Urinary bladder (tissue), 4 donors: Measurements from ENCODE around the gene CNTNAP5. TPM values are rescaled to one million over a fixed set of nuclear protein-coding genes. Genes with fewer than 3 reads are reported as not detected.

Experiments used
- DNase-seq: peaks from one replicate; pipeline ENCODE4 v3.0.0-alpha.2; 2015; ENCODE audit errors: extremely low spot score
- H3K27ac ChIP-seq: one replicate; pipeline ENCODE4 v1.5.1; 2013; ENCODE audit warnings: low read depth, mild to moderate bottlenecking, moderate library complexity
- H3K36me3 ChIP-seq: one replicate; pipeline ENCODE4 v1.6.1; 2013; ENCODE audit warnings: mild to moderate bottlenecking, moderate library complexity; ENCODE audit not compliant: insufficient read depth
- H3K4me1 ChIP-seq: one replicate; pipeline ENCODE4 v1.6.1; 2013; ENCODE audit warnings: mild to moderate bottlenecking, moderate library complexity; ENCODE audit not compliant: insufficient read depth
- H3K4me3 ChIP-seq: one replicate; pipeline ENCODE4 v1.5.1; 2013; ENCODE audit warnings: low read depth, low read length
- WGBS: extraction: QIAGEN DNeasy Blood & Tissue Kit; methylation state at CpG from one replicate; pipeline ENCODE4 v1.1.7; 2013; 5-methylcytosine and 5-hydroxymethylcytosine counted together
- polyA plus RNA-seq: library from polyadenylated mRNA; stranded (reverse); fragments of 200-250 nt; gene quantifications from one replicate; pipeline ENCODE4 v1.2.3, GENCODE V29; 2013
- total RNA-seq: library from RNA; depleted of rRNA; stranded (reverse); fragments of >200 nt; gene quantifications from one replicate; pipeline ENCODE4 v1.2.3, GENCODE V29; 2014
- donor health status: healthy with polysubstance abuse.
- donor health status: healthy.

CNTNAP5 gene
- total and polyA plus RNA-seq, 2 donors = 0.01 to 1.8 TPM

DNA sequence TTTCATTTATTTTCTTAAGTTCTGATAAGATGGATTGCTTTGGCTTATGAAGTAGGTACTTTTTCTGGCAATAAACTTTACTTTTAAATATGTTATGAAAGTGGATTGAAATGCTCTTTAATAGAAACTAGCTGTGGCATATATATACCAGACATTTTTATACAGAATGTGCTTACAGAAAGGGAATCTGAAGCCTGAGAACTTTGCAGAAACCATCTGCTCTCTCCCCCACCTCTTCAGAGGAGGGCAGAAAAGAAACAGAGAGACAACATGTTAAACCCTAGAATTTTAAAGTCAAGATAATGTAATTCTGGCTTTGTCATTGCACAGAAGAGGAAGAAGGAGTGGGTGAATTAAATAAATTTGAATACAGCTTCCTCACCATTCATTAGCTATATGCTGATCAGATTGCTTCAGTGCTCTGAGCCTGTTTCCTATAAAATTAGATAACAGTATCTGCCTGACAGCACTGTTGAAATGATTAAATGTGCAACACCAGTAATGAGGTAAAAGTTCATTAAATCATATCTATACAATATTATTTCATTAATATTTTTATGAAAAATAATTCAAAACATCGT is 247.3 kb downstream of the CNTNAP5 start:
- H3K27ac ChIP-seq = no peak overlapping the region
- 62% methylated on average over 1 of the region's 1 CpG for WGBS
- no peaks in the 10 kb centered on the region for H3K4me1 ChIP-seq
- H3K4me3 ChIP-seq = no peak overlapping the region
- H3K36me3 ChIP-seq = no peaks in the 10 kb centered on the region
- no peak for DNase-seq

GRCh38 chr2:124281541-124281940 is 256.5 kb downstream of the CNTNAP5 start:
- Histone ChIP-seq H3K36me3 (no peaks in the 10 kb centered on the region), H3K4me1 (no peaks in the 10 kb centered on the region), H3K27ac (no peak overlapping the region), H3K4me3 (no peak overlapping the region)
- WGBS = 76% methylated on average over 10 of the region's 10 CpGs
- no peak for DNase-seq

DNA sequence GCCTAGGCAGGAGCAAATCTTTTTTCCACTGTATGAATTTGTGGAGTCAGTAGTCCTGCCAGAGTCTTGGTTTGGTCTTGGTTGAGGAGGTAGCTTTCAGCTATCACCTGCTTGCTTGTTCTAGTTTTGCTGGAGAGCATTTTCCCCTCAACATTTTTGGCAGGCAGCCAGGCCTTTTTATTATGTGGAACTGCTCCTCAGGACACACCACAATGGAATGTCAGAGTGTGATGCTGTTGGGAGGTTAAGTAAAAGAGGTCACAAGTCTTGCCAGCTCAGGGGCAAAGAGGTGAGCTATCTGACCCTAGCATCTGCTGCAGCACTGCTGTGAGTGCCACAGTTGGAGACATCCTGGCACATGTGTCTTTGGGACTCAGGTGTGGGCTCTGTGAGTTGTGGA is 258.0 kb downstream of the CNTNAP5 start:
- no peaks in the 10 kb centered on the region for H3K4me1 ChIP-seq
- no peak overlapping the region for H3K4me3 ChIP-seq
- DNase-seq = peak; percentile 17
- H3K27ac ChIP-seq = no peak overlapping the region
- H3K36me3 ChIP-seq = no peaks in the 10 kb centered on the region

DNA sequence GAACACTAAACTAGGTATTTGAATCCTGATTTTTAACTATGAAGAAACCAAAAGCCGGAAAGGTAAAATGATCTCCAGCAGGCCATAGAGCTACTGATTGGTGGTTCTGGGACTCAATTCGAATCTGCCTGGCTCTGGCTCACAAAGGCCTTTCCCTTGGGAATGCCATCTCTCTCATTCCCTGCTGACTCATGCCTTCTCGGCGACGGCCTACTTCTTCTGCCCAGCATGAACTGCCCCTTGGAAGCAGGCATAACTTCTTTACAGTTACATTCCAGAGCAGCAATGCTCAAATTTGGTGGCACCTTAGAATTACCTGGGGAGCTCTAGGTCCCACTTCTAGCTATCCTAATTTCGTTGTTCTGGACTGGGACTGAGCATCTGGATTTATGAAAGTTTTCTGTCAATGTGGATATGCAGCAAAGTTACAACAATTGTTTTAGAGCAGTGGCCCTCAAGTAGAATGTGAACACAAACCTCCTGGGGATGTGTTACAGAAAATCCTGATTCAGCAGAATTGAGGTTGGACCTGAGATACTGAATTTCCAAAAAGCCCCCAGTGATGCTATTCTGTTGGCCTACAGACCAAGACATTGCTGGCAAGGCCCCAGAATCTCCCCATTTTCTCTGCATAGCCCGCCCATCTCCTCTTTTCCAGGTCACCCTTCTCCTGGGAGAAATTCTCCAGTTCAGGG is 261.1 kb downstream of the CNTNAP5 start:
- no peaks in the 10 kb centered on the region for H3K4me1 ChIP-seq
- H3K27ac ChIP-seq = no peak overlapping the region
- H3K4me3 ChIP-seq = no peak overlapping the region
- WGBS = 87% methylated on average over 7 of the region's 7 CpGs
- H3K36me3 ChIP-seq = no peaks in the 10 kb centered on the region
- DNase-seq = no peak

- no peak for DNase-seq
- Histone ChIP-seq H3K27ac (no peak overlapping the region), H3K4me1 (no peaks in the 10 kb centered on the region), H3K36me3 (no peaks in the 10 kb centered on the region), H3K4me3 (no peak overlapping the region)
- WGBS = 59% methylated on average over 1 of the region's 1 CpG
Observed at GRCh38 chr2:124289060-124289459, 264.0 kb downstream of the CNTNAP5 start.

GRCh38 chr2:124289615-124290014 is 264.5 kb downstream of the CNTNAP5 start:
- no peaks in the 10 kb centered on the region for H3K36me3 ChIP-seq
- no peaks in the 10 kb centered on the region for H3K4me1 ChIP-seq
- no peak overlapping the region for H3K4me3 ChIP-seq
- no peak for DNase-seq
- no peak overlapping the region for H3K27ac ChIP-seq
- 80% methylated on average over 1 of the region's 1 CpG for WGBS

DNA sequence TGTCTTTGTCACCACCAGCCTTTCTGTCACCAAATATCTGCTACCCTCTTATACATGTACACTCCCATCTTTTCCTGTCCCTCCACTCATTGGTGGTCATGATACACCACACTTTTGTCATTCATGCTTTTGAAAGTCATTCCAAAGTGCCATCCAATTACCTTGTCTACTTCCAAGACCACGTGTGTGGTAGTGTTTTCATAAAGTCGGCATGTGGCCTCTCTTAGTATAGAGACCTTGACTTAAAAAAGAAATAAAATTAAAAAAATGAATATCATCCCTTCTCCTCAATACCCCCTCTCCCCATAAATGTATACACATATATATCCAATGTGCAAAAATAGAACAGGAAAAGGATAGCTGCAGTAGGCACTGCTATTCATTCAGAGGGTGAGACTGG is 271.4 kb downstream of the CNTNAP5 start:
- H3K4me3 ChIP-seq = no peak overlapping the region
- 63% methylated on average over 2 of the region's 2 CpGs for WGBS
- no peak for DNase-seq
- H3K27ac ChIP-seq = no peak overlapping the region
- no peaks in the 10 kb centered on the region for H3K4me1 ChIP-seq
- no peaks in the 10 kb centered on the region for H3K36me3 ChIP-seq

- no peak overlapping the region for H3K27ac ChIP-seq
- no peaks in the 10 kb centered on the region for H3K36me3 ChIP-seq
- no peak for DNase-seq
- no peak overlapping the region for H3K4me3 ChIP-seq
- H3K4me1 ChIP-seq = no peaks in the 10 kb centered on the region
Observed at GRCh38 chr2:124301915-124302314, 276.8 kb downstream of the CNTNAP5 start.

- H3K4me3 ChIP-seq = no peak overlapping the region
- no peaks in the 10 kb centered on the region for H3K36me3 ChIP-seq
- DNase-seq = no peak
- 57% methylated on average over 1 of the region's 1 CpG for WGBS
- no peak overlapping the region for H3K27ac ChIP-seq
- H3K4me1 ChIP-seq = no peaks in the 10 kb centered on the region
Observed at GRCh38 chr2:124308319-124309062, 283.4 kb downstream of the CNTNAP5 start.

DNA sequence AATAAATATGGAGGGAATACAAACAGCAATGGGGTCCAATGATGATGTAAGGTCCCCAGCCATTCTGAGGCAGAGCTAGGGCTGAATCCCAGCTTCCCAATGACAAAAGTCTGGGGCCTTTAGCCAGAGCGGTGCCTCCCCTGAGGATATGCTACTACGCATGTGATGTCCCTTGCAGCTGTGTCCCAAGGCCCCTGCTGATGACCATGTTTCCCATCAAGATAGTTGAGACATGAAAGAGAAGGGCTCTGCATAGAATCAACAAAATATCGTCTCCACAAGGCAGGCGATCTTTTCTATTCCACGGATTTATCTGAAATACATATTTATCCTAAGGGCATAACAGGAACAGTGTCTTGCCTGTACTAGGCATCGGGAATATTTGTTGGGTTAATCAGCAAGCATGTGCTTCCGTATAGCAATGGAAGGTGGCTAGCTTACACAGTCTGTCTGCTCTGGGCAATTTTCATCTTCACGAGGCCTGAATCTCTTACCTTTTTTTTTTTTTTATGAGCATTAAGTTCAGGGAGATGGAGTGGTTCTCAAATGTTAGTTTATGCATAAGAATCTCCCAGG is 284.6 kb downstream of the CNTNAP5 start:
- no peaks in the 10 kb centered on the region for H3K36me3 ChIP-seq
- no peak overlapping the region for H3K27ac ChIP-seq
- DNase-seq = no peak
- H3K4me1 ChIP-seq = no peaks in the 10 kb centered on the region
- no peak overlapping the region for H3K4me3 ChIP-seq
- 82% methylated on average over 8 of the region's 8 CpGs for WGBS

DNA sequence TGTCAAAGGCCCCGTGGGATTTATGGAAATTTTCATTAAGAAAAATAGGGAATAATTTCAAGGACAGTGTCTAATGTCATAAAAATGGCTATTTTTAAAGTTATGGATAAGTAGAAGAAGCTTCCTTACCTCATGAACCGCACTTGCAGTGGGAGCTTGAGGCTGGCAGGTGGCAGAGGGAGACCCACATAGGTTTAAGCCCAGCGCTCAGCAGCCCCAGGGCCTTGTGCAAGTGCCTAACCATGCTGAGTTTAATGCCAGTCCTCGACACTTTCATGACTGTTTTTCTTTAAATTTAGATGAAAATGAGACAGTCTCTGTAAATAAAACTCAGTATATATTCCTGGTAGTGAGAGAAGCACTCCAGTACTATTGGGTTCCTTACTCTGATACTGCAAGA is 285.6 kb downstream of the CNTNAP5 start:
- Histone ChIP-seq H3K27ac (no peak overlapping the region), H3K36me3 (no peaks in the 10 kb centered on the region), H3K4me3 (no peak overlapping the region), H3K4me1 (no peaks in the 10 kb centered on the region)
- 91% methylated on average over 4 of the region's 4 CpGs for WGBS
- no peak for DNase-seq

- WGBS = 96% methylated on average over 8 of the region's 8 CpGs
- no peak for DNase-seq
- no peak overlapping the region for H3K27ac ChIP-seq
- no peaks in the 10 kb centered on the region for H3K36me3 ChIP-seq
- no peak overlapping the region for H3K4me3 ChIP-seq
- H3K4me1 ChIP-seq = no peaks in the 10 kb centered on the region
Observed at GRCh38 chr2:124314084-124314483, 289.0 kb downstream of the CNTNAP5 start.

GRCh38 chr2:124315221-124315880 is 290.3 kb downstream of the CNTNAP5 start:
- H3K4me1 ChIP-seq = no peaks in the 10 kb centered on the region
- H3K4me3 ChIP-seq = no peak overlapping the region
- 78% methylated on average over 6 of the region's 6 CpGs for WGBS
- H3K27ac ChIP-seq = no peak overlapping the region
- no peak for DNase-seq
- no peaks in the 10 kb centered on the region for H3K36me3 ChIP-seq
